Heart left ventricle (tissue), 16 donors: Measurements from ENCODE around the gene TAS2R60. TPM values are rescaled to one million over a fixed set of nuclear protein-coding genes. Genes with fewer than 3 reads are reported as not detected.
"Not testable (repeated sequence)": the region's sequence is repeated elsewhere in the genome, so short reads cannot be mapped to it uniquely, and the experiment has no call there.

Source experiments
- ATAC-seq, 4 donors: fragments of 200-7000 bp; cut with Tn5 transposase; one replicate each; pipeline ENCODE4 v1.9.1; 2020 to 2022; ENCODE audit warnings: moderate library complexity in 4 of 4, mild to moderate bottlenecking in 3 of 4, moderate number of reproducible peaks in 1 of 4
- DNase-seq, 5 donors: peaks; one replicate each; pipeline ENCODE4 v3.0.0-alpha.2; 2020
- H3K27ac ChIP-seq, 12 donors: fragments of 200-600 bp; sonication (generic) in 4 of 12; one replicate each; pipeline versions ENCODE4 v1.5.0 to v1.8.0; 2016 to 2022; ENCODE audit warnings: mild to moderate bottlenecking in 2 of 12
- H3K27me3 ChIP-seq, 9 donors: fragments of 200-600 bp; sonication (generic) in 2 of 9; one replicate each; pipeline versions ENCODE4 v1.5.1 to v1.8.0; 2016 to 2022; ENCODE audit warnings: mild to moderate bottlenecking in 3 of 9
- H3K36me3 ChIP-seq, 9 donors: fragments of 200-600 bp; sonication (generic) in 2 of 9; one replicate each; pipeline versions ENCODE4 v1.5.0 to v1.8.0; 2018 to 2022; ENCODE audit warnings: mild to moderate bottlenecking in 2 of 9
- H3K4me1 ChIP-seq, 12 donors: fragments of 200-600 bp; sonication (generic) in 4 of 12; one replicate each; pipeline versions ENCODE4 v1.5.0 to v1.8.0; 2016 to 2022; ENCODE audit warnings: mild to moderate bottlenecking in 3 of 12
- H3K4me3 ChIP-seq, 12 donors: fragments of 200-600 bp; sonication (generic) in 4 of 12; one replicate each; pipeline versions ENCODE4 v1.5.0 to v1.8.0; 2017 to 2022; ENCODE audit warnings: mild to moderate bottlenecking in 9 of 12, moderate library complexity in 4 of 12
- H3K9me3 ChIP-seq, 12 donors: fragments of 200-600 bp; sonication (generic) in 4 of 12; one replicate each; pipeline versions ENCODE4 v1.5.0 to v1.8.0; 2016 to 2022; ENCODE audit warnings: mild to moderate bottlenecking in 1 of 12
- POLR2A ChIP-seq, 2 donors: fragments of 450-650 bp; IDR thresholded peaks; one replicate each; pipeline ENCODE4 v1.6.1; 2017; ENCODE audit warnings: antibody characterized with exemption in 2 of 2, mild to moderate bottlenecking in 2 of 2, moderate library complexity in 2 of 2
- WGBS, 4 donors: extraction: QIAGEN DNeasy Blood & Tissue Kit in 2 of 4; methylation state at CpG; one replicate each; pipeline versions ENCODE4 v1.1.5 to v1.1.7; 2013 to 2018; 5-methylcytosine and 5-hydroxymethylcytosine counted together
- intact Hi-C, 10 donors: fragments of 100-400 bp; cut with DNase I; formaldehyde crosslinking; loops; one replicate each; pipeline versions ENCODE4 v1.11.1 to v1.14.2; 2022
- polyA plus RNA-seq, 2 donors: library from polyadenylated mRNA; stranded (reverse); fragments of 200-250 nt; gene quantifications; one replicate each; pipeline ENCODE4 v1.2.3, GENCODE V29; 2013
- total RNA-seq, 9 donors: library from RNA; depleted of rRNA in 2 of 9; stranded (reverse); fragments of >200 nt in 2 of 9; fragmentation: NEBNext Ultra II Directional in 3 of 9; extraction: Animal tissue kit (Norgen Biotek cat#: 25700) in 3 of 9; gene quantifications; one replicate each; pipeline versions ENCODE4 v1.1.0 to v1.2.4, GENCODE V29; 2016 to 2023
- TF ChIP-seq, protein P1 (sequence below), 12 donors: fragments of 200-600 bp; sonication (generic) in 4 of 12; IDR thresholded peaks; one replicate each; pipeline versions ENCODE4 v1.5.0 to v1.8.0; 2018 to 2022; ENCODE audit warnings: antibody characterized with exemption in 12 of 12, mild to moderate bottlenecking in 5 of 12
- donor health status: ischemic (EF 13 %, LVEDD 7.1; RV severe dilation, severe dysfunction).
- donor health status: healthy with polysubstance abuse.
- donor health status: DM: no; HTN: yes; CAD: no.
- donor health status: DM: no; HTN: no; CAD: no.
- donor health status: ischemic (EF 25% LVEDD 6.9; RV normal size, moderate dysfunction).
- donor health status: ischemic (EF 25% LVEDD 5.7; RV mildly dilated, moderate dysfunction).
- donor health status: healthy.
- donor health status: DM: yes; HTN: yes; CAD: no.
- donor health status: ischemic (EF 35%, LVEDD 5.7; RV mildly dilated, moderate dysfunction).
- donor health status: nonischemic (EF 11% LVEDD 7.7; RV severe dilation, severe dysfunction).
- donor health status: DM: yes; HTN: yes; CAD: no.
- donor health status: PGD.
- donor health status: ischemic (EF 29% LVEDD 5.4; RV normal size, mild dysfunction).
- donor health status: nonischemic (EF 23%, LVEDD 6.1; RV moderate dilation, normal function).

Gene TAS2R60
- total and polyA plus RNA-seq, 11 donors: not detected

DNA sequence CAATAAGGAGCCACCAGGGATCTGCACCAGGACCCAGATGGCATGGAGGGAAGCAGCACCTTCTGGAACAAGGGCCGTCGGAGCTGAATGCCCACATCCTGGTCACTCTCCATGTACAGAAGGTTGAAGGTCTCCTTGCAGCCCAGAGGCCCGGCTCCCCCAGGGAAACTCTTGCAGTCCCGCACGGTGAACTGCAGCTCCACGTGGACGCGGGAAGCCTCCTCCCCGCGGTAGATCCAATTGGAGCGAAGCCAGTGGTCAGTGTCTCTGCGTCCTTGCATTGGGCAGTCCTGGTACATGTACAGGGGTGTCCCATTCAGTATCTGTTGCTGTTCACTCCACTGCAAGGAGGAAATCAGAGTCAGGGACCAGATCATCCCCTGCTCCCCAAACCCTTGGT, 42.0 kb upstream of the TAS2R60 start:
- Histone ChIP-seq H3K4me1 (peaks cover 0 to 13% (median 3%) of the 10 kb centered on the region in 12 donors), H3K27ac (no peak overlapping the region), H3K4me3 (no peak overlapping the region), H3K9me3 (no peaks in the 10 kb centered on the region), H3K36me3 (no peaks in the 10 kb centered on the region), H3K27me3 (no peaks in the 10 kb centered on the region)
- TF ChIP-seq, protein P1, sequence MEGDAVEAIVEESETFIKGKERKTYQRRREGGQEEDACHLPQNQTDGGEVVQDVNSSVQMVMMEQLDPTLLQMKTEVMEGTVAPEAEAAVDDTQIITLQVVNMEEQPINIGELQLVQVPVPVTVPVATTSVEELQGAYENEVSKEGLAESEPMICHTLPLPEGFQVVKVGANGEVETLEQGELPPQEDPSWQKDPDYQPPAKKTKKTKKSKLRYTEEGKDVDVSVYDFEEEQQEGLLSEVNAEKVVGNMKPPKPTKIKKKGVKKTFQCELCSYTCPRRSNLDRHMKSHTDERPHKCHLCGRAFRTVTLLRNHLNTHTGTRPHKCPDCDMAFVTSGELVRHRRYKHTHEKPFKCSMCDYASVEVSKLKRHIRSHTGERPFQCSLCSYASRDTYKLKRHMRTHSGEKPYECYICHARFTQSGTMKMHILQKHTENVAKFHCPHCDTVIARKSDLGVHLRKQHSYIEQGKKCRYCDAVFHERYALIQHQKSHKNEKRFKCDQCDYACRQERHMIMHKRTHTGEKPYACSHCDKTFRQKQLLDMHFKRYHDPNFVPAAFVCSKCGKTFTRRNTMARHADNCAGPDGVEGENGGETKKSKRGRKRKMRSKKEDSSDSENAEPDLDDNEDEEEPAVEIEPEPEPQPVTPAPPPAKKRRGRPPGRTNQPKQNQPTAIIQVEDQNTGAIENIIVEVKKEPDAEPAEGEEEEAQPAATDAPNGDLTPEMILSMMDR (IDR thresholded peaks at IDR 0.05): no peak
- TF ChIP-seq POLR2A (IDR thresholded peaks at IDR 0.05): no peak
- intact Hi-C loops: no loop called here
- no peak for ATAC-seq
- WGBS, 4 donors: 87 to 95% (median 91%) methylated on average over 11 to 12 of the region's 12 CpGs
- no peak for DNase-seq

DNA sequence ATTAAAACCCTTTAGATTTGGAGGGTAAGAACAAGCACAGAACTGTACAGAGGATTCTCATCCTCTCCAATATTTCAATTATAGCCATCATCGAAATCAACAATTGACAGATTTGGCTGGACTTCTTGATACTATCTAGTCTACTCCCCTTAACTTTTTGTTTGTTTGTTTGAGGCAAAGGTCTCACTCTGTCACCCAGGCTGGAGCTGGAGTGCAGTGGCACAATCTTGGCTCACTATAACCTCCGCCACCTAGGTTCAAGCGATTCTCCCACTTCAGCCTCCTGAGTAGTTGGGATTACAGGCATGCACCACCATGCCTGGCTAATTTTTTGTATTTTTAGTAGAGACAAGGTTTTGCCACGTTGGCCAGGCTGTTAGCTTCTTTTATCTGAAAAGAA, 41.0 kb upstream of the TAS2R60 start:
- H3K27ac ChIP-seq, ATAC-seq, DNase-seq, H3K4me3 ChIP-seq, H3K27me3 ChIP-seq, intact Hi-C loops, H3K9me3 ChIP-seq, H3K36me3 ChIP-seq: not testable (repeated sequence)
- peaks cover 0 to 11% (median 2%) of the 10 kb centered on the region in 12 donors for H3K4me1 ChIP-seq
- WGBS, 4 donors: 80 to 89% (median 87%) methylated on average over 4 of the region's 4 CpGs

DNA sequence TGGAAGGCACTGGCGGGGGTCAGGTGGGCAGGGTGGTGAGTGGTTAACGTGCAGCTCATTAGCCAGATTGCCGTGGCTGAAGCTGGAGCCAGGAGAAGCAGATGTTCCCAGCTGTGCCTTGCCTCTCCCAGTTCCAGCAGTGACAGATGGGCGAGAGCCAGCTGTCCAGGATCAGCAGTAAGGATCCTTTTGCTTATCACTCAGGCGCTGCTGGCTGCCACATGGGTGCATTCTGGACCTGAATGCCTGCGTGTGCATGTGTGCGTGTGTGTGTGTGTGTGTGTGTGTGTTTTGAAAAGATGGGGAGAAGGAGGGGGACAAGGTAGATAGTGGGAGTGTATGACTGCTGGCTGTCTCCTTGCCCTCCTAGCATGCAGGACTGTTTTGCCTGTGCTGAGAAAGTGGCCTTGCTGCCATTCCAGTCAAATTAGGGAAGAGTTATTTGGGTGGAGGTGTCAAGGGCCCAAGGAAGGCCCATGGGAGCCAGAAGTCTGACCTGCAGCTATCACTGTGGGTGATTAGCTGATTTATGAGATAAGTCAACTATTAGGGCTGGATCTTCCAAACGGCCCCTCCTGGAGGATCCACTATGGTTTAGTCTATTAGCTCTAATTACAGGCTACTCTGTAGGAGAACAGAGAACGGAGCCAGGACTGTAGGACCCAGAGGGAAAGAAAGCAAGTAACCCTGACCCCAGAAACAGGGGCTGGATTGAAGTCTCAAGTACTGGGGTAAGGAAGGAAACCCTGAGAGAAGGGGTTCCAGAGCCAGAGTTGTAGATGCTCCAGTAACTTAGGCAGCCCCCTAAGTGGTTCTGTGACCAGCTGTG, 37.9 kb upstream of the TAS2R60 start:
- Histone ChIP-seq H3K4me3 (no peak overlapping the region), H3K27me3 (peaks cover 0 to 9% (median 0%) of the 10 kb centered on the region in 9 donors), H3K4me1 (peaks cover 0 to 33% (median 16%) of the 10 kb centered on the region in 12 donors), H3K36me3 (no peaks in the 10 kb centered on the region), H3K9me3 (no peaks in the 10 kb centered on the region), H3K27ac (no peak overlapping the region)
- WGBS, 4 donors: 40 to 53% (median 45%) methylated on average over 8 to 9 of the region's 9 CpGs
- TF ChIP-seq POLR2A (IDR thresholded peaks at IDR 0.05): no peak
- TF ChIP-seq, protein P1 (IDR thresholded peaks at IDR 0.05): no peak
- ATAC-seq (peak; percentile 29 to 82 (median 70)), DNase-seq (peak; percentile 54 to 90 (median 79))
- intact Hi-C loops: loop anchor here in 2 of 10 donors (2.0 to 5.0 kb wide), 2 partner anchors 15 to 158 kb away; no protein-coding TSS in a partner anchor

DNA sequence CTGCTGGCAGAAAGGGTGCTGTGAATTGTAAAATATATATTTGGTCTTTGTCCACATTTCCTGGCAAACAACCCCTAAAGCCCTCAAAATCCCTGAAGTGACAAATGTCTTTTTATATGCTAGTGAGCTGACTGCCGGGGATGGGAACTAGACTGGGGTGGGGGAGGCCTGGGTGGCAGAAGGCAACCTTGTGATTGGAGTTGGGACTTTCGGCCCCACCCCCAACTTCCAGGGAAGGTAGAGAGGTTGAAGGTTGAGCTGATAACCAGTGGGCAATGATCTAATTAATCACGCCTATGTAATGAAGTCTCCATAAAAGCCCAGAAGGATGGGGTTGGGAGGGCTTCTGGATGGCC, 37.3 kb upstream of the TAS2R60 start:
- Histone ChIP-seq H3K4me3 (no peak overlapping the region), H3K9me3 (no peaks in the 10 kb centered on the region), H3K4me1 (peaks cover 0 to 39% (median 17%) of the 10 kb centered on the region in 12 donors), H3K27me3 (peaks cover 0 to 9% (median 0%) of the 10 kb centered on the region in 9 donors), H3K36me3 (no peaks in the 10 kb centered on the region), H3K27ac (no peak overlapping the region)
- intact Hi-C loops: loop anchor here in 2 of 10 donors (2.0 to 5.0 kb wide), 2 partner anchors 15 to 159 kb away; no protein-coding TSS in a partner anchor
- no peak for TF ChIP-seq POLR2A (IDR thresholded peaks at IDR 0.05)
- TF ChIP-seq, protein P1 (IDR thresholded peaks at IDR 0.05): no peak
- ATAC-seq (no peak), DNase-seq (no peak)
- 82 to 93% (median 89%) methylated on average over 3 of the region's 3 CpGs for WGBS, 4 donors
